ENCODE data around the gene IRAG1. TPM values are rescaled to one million over a fixed set of nuclear protein-coding genes. Genes with fewer than 3 reads are reported as not detected.

IRAG1 gene
- total RNA-seq, 1 experiment from 2014 or later: not detected

Other genes with a start within 250 kb of the IRAG1 start
- gene AMPD3, start 238.5 kb downstream of the IRAG1 start, total RNA-seq (2022): 5.0 and 5.4 TPM in 2 replicates
- gene RNF141, start 152.6 kb downstream of the IRAG1 start, total RNA-seq (2022): 28.4 and 41.8 TPM in 2 replicates
- not detected in 2 replicates for gene LYVE1, start 125.1 kb downstream of the IRAG1 start, total RNA-seq (2022)
- 25.8 and 28.8 TPM in 2 replicates for gene CTR9, start 57.5 kb upstream of the IRAG1 start, total RNA-seq (2022)
- gene EIF4G2, start 115.2 kb upstream of the IRAG1 start, total RNA-seq (2022): 573 and 817 TPM in 2 replicates
- 38.9 and 53.3 TPM in 2 replicates for gene ZBED5, start 164.3 kb upstream of the IRAG1 start, total RNA-seq (2022)

Measured in MCF 10A (cell line).